Fibroblast of gingiva (primary cell): Measurements from ENCODE around the gene RAD18.

Experiments used
- DNase-seq: peaks from one replicate; pipeline ENCODE4 v3.0.0-alpha.2; 2011; ENCODE audit warnings: low read depth

The RAD18 gene

DNA sequence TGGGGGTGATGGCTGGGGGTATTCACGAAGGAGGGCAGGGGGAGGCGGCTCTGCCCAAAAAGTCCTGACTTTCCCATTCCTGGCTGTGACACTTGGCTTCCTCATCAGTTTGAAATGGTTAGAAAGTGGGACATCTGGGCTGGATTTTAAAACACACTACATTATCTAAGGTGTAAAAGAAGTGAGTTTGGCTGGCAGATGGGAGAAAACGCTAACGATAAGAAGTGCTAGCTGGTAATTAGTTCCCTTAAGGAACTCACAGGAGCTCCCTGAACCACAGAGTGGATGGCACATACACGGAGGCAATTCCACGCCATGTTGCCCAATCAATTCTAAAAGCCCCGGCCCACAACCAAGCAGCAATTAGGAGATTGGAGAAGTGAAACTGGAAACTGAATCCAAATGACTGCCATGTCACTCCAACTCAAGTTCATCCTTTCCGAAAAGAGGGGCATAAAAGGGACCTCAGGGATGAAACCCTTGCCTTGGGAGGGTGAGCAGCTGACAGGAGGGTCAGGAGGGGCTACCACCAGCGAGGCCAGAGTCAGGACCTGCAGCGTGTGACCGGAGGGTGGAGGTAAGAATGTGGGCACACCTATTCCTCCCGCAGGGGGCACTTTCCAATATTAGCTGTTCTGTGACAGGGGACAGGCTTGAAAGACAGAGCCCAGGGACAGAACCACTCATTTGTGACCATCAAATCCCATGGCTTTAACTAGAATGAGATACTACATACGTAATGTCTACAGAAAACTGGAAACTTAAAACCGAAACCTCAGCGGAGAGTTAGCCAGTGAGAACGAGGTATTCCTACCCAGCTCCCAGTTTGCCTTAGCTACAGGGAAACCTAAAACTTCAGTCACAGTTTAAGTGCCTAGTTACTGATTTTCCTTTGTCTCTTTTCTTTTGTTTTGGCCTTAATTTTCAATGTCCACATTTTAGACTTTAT, 98.6 kb downstream of the RAD18 start:
- DNase-seq: no peak

DNA sequence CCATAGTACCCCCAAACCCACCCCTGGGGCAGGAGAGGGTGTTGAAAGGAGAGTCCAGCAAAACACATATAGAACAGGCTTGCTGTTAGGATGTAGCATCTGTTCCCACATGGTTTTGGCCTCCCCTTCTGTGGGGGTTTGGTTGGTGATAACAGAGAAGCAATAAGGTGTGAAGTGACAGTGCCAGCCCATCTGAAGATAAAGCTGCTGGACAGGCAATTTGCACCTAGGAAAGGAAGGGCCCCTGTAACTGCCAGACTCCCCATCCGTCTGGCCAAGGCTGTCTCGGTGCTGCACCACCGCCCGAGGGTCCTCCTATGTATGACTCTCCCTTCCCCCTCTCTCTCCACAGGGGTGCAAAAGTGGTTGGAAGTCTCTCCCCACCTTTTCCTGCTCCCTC, 99.4 kb downstream of the RAD18 start:
- DNase-seq: no peak

DNA sequence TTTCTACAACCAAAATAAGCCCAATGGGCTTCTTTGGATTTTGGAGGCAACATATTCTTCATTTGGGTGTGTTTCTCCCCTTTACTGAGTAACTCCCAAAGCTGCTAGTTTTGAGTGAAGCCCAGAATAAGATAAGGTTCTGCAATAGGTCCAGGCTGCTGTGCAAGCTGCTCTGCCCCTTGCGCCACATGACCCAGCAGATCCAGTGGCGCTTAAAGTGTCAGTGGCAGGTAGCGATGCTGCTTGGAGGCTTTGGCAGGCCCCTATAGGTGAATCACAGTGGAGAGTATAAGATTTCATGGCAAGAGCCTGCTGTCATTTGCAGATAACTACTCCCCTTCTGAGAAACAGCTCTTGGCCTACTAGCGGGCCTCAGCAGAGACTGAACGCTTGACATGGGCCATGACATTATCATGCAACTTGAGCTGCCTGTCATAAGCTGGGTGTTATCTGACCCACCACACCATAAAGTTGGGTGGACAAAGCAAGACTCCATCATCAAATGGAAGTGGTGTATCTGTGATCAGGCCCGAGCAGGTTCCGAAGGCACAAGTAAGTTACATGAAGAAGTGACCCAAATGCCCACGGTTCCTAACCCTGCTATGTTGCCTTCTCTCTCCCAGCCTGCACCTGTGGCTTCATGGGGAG, 105.4 kb downstream of the RAD18 start:
- no peak for DNase-seq

- DNase-seq: peak; percentile 12
These were observed 106.6 kb downstream of the RAD18 start for GRCh38 chr3:8856721-8857120.

GRCh38 chr3:8856071-8856470, 107.2 kb downstream of the RAD18 start:
- DNase-seq: no peak

DNA sequence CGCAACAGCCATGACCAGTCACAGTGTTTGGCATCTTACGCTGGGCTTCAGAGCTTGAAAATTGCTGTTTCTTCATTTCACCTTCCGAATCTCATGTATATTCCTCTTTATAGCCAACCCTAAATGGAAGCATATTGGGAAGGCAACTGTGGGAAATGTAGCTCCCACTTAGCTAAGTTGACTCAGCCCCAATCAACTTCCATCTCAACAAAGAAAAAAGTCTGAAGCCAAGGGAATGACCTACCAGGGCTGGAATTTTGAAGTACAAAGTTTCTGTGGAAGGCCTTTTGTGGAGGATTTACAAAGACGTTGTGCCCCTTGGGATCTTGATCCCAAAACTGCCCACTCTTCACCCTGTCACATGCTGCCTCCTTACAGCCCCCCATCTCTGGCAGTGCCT, 108.6 kb downstream of the RAD18 start:
- no peak for DNase-seq

DNA sequence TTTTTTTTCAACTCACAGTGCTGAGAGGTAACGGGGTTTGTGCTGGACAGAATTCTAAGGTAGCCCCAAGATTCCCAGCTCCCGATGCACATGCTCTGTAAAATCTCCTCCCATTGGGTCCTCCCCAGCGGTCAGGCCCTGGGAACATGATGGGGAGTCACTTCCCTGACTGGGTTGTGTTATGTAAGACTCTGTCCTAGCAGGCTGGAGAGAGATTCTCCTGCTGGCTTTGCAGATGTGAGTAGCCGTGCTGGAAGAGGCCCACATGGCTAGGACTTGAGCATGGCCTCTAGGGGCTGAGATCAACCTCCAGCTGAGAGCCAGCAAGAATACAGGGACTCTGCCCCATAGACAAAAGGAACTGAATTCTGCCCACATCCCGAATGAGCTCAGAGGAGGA, 110.2 kb downstream of the RAD18 start:
- no peak for DNase-seq

DNA sequence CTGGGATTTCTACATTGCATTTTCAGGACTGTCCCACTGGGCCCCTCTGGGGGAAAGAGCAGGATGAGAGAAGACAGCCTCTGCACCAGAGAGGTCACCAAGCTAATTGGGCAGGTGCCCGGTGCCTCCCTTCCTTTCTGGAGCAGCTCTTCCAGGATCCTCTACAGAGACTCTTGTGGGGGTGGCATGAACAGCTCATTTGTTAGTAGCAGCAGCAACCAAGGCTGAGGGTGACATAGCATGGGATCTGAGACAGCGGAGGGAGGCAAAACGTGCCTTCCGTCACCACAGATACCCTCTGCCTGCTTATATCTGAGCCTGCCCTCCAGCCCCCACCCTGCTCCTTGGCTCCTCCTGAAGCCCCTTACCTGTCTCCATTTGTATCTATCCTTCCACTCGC, 110.8 kb downstream of the RAD18 start:
- DNase-seq: no peak

DNA sequence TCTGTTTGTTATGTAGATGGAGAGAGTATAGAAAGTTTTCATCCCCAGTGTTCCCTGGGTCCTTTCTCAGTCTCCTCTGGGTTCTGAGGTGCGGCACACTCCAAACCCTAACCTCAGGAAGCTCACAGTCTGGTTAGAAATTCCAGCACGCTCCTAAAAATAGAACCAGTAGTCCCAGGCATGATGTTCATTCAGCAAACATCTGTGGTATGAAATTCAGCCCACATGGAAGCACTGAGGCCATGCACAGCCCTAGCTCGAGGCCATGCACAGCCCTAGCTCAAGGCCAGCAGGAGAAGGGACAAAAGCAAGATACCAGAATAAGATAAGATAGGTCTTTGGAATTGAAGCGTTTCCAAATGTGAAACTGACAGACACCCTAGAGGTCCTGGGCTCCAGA, 111.6 kb downstream of the RAD18 start:
- DNase-seq: peak; percentile 39

DNA sequence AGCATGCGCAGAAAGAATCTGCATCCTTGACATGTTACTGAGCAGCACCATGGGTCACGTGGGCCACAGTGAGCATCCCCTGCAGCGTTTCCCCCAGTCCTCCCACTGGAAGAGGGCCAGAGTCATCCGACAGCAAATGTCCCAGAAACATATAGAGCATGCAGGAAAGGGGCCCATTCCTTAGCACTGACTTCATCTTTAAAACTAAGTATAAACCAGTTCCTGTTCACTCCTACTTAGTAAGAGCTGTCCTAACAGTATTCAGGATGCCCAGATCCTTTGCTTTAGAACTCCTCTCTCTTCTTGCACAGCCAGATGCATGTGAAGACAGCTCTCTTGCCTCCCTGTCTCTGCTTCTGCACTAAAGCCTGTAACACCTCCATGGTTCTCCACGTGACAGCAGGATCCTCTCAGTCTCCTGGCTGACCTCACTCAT, 114.6 kb downstream of the RAD18 start:
- no peak for DNase-seq

- DNase-seq: no peak
These were observed 116.0 kb downstream of the RAD18 start for GRCh38 chr3:8847317-8847716.

DNA sequence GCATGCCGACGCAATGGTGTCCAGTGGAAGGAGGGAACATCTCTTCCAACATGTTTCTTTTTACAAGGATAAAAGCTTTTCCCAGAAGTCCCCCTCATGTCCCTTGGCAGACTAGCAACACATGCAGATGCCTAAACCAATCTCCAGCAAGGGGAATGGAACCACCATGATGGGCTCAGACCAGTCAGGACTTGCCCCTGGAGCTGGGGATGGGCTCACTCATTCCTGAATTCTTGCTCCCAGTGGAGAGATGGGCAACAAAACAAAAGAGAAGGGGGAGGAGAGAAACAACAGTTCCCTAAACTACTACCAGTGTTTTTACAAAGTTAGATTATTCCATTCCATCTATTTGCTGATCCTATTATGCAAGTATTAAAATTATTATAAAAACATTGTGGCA, 117.1 kb downstream of the RAD18 start:
- no peak for DNase-seq

- no peak for DNase-seq
These were observed 117.6 kb downstream of the RAD18 start for GRCh38 chr3:8845641-8846040.

- no peak for DNase-seq
These were observed 119.9 kb downstream of the RAD18 start for GRCh38 chr3:8843347-8843746.

DNA sequence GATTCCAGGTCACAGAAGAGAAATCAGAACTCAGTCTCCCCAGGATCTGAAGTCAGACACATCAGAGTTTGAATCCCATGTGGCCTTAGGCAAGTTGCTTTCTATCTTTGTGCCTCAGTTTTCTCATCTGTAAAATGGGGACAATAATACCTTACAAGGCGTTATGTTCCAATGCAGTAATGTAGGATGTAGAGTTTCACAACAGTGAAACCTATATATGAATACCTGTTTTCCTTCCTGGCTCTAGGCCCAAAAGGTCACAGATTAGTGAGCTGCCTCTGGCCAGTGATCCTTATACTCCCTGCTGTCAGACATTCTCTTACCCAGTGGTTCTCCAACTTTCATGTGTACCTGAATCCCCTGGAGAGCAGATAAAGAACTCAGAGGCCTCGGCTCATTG, 121.0 kb downstream of the RAD18 start:
- DNase-seq: no peak

DNA sequence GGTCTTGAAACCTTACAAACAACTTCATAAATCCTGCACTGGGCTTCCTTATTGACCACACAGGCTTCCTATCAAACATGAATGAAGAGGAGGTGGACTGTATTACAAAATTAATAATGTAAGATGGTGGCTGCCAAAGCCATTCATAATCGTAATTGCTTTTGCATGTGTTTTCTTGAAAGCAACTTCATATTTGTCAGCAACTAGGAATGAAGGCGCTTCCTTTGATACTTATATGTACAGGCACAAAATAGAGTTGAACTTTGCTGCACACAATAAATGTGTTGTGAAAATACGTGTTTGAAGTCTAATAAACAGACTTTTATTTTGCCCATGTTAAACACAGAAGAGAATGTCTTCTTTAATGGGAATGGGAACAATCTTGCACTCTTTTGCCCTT, 121.8 kb downstream of the RAD18 start:
- DNase-seq: peak; percentile 27

- DNase-seq: no peak
These were observed 122.7 kb downstream of the RAD18 start for GRCh38 chr3:8840556-8840955.

DNA sequence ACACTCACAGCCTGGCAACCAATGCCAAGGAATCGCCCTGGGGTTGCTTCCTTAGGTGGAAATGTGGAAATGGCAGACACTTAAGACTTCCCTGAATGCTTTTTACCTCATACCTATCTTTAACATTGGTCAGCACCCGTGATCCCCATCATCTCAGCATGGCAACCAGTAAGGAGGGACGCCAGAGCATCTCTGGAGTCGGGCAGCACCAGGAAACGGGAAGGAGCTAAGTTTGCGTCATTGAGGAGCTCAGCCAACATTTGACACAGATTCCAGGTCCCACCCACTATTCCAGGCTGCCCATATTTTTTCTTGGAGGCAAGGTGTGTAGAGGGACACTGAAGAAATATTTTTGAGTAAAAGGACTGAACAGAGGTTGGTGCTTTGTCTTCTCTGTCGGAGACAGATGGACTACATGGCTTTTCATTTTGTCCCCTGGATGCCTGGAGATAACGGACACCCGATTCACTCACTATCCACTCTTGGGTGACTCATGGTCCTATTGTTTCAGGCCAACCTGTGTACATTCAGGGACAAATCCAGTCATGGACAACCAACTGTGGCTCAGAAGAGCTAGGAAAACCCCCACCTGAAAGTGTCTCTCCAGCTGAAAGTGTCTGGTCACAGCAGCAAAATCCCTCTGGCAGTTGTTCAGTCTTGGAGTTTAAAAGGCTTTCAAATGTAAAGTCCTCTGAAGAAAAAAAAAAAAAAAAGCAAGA, 123.5 kb downstream of the RAD18 start:
- no peak for DNase-seq

DNA sequence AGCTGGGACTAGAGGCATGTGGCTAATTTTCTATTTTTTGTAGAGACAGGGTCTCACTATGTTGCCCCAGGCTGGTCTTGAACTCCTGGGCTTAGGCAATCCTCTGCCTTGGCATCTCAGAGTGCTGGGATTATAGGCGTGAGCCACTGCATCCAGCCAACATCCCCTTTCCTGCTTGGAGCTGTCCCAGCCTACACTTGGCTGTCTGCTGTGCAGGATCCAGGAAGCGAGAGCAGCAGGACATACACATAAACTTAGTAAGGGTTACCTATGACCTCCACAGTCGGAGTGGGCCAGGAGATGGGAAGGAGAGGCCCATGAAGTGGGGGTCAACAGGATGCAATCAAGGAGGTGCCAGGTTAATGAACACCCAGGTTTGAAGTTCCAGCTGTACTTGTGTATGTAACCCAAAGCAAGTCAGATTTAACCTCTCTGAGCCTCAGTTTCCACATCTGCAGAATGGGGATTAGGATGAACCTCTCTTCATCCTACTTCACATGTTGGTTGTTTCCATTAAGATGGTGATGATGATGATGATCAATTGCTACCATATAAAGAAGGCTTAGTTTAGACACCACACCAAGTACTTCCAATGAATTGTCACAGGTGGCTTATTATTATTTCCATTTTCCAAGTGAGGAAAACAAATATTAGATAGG, 124.4 kb downstream of the RAD18 start:
- DNase-seq: no peak

DNA sequence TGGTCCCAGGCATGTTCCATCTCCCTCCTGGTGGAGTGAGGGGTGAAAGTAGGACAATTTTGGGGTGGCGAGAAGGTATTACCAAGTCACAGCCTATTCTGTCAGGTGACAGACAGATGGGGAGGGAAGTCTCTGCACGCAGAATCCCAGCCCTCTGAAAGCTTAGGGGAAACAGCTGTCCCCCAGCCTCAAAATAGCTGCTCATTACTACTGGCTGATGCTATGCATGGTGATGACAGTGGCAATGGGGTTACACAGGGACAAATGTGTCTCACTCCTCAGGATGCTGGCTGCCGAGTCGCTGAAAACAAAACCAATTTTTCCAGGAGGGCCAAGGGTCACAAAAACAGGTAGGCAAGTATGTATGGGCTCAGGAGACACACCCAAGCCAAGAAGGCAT, 125.0 kb downstream of the RAD18 start:
- no peak for DNase-seq

DNA sequence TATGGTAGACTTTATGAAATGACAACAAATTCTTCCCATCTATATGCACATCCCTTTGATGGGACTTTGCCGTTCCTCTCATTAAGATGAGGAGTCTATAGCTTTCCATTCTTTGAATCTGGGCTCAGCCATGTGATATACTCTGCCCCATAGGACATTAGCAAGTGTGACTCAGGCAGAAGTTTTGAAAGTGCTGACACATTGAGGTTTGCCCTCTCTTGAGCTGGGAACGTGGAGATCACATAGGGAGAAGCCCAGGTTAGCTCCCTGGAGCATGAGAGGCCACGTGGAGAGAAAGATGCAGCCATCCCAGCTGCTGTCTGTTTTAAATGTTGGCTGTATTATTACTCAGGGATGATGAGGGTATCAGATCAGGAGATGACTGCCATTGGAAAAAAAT, 126.1 kb downstream of the RAD18 start:
- DNase-seq: peak; percentile 52

- DNase-seq: no peak
These were observed 127.2 kb downstream of the RAD18 start for GRCh38 chr3:8836096-8836495.
